Measurements from ENCODE around the gene SIT1.
A peak's percentile ranks its signal among the peaks of the same experiment; 100 is the strongest.

SIT1 gene

DNA sequence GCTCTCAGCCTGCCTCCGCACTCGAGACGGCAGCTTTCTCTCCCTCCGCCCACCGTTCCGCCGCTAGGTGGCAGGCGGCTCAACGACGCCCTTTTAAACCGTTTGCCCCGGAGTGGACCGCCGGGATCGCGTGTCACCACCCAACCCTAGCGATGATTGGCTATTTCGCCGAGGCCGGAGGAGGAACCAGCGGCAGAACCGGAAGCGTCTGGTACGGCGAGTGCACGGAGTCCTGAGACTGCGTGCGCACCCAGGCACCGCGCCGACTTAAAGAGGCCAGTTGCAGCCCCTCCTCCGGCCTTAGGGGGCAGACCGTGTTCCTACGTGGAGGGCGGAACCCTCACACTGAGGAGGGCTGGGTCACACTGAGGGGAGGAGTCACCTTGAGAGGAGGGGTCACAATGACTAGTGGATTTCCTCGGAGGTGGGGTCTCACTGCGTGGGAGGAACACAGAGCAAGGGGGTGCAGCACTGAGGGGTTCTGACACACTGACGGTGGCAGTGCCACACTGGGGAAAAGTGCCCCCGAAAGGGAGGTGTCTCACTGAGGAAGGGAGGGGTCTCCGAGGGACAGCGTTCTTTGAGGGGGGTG is 46.6 kb downstream of the SIT1 start:
- peak; percentile 97 for DNase-seq

DNA sequence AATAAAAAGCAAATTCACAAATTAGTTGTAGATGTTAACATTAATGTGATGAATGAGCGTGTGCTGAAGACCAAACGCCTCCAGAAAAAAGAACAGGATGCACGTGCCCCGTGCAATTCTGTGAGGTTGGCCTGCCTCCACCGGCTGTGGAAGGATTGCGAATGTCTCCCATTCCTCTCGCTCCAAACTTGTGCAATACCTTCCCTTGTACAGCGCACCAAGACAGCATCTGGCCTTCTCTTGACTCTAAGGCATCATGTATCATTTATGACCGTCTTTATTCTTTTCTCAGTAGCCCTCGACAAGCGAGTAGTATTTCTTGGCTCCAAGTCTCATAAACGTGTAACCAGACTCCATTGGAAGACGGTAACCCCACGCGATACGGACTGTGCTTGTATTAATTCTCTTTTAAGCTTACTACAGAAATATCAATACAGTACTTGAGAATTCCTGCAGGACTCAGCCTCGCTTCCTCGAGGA is 47.2 kb downstream of the SIT1 start:
- DNase-seq, result no peak

DNA sequence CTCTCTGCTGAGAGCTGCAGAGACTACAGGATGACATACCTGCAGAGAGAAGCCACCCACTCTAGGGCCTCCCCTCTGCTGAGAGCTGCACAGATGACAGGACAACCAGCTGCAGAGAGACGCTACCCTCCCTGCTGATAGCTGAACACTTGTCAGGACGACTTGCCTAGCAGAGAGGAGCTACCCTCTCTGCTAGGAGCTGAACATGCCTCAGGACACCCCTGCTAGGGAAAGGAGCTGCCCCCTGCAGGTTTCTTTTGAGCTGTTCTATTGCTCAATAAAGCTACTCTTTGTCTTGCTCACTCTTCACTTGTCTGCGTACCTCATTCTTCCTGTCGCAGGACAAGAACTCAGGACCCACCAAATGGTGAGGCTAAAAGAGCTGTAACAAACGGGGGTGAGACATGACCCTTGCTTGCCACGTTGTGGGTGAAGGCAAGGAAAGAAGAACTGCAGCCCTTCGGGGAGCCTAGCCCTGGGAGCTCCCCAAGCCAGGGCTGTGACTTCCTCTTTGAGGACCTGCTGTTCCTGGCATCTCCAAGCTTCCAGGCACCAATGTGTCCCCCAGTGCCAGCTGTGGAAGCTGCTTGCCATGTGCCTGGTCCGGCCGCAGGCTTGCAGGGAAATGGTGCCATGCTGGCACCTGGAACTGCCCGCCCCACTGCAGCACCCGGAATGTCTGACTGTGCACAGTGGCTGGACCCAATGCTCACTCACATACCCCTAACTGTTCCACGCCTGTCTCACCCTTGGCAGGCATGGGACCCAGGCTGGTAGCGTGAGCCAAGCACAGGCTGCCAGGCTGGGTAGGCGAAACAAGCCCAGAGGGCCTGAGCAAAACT is 50.7 kb downstream of the SIT1 start:
- no peak for DNase-seq
